Stimulated activated naive CD4-positive, alpha-beta T cell (primary cell): Measurements from ENCODE around the gene RPN2.
A peak's percentile ranks its signal among the peaks of the same experiment; 100 is the strongest.

ENCODE experiments used
- DNase-seq, 6 experiments: peaks; one replicate each; lab custom pipeline; 2025; lab: John Stamatoyannopoulos, UW

The RPN2 gene

GRCh38 chr20:37266940-37267666 lies 88.0 kb downstream of the RPN2 start:
- DNase-seq: no peak

DNA sequence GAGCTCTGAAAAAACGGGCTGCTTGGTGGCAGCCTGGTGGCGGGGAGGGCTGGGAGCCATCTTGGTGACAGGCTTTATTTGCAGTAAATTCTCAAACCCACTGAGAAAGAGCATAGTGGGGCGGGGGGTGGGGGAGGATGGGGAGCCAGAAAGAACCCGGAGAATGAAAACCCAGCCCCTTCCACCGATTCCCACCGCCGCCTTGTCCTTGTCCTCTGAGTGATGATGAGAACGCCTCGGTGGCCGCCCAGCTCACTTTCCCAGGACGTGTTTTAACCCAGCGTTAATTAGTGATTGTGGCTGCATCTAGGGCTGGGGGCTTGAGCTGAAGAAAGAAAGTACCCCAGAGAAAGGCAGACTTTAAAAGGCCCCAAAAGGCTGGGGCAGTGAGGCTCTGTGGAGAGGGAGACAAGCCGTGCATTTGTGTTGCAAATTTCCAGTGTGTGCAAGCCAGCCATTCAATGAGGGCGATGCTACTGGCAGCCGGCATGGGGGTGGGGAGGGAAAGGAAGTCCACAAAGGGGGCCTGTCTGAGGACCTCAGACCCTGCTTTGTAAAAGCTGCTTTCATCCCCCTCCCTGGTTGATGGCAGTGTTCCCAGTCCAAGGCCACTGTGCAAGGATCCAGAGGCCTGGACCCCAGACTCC lies 88.7 kb downstream of the RPN2 start:
- no peak for DNase-seq

- no peak for DNase-seq
These were observed 91.7 kb downstream of the RPN2 start for GRCh38 chr20:37270576-37271420.

DNA sequence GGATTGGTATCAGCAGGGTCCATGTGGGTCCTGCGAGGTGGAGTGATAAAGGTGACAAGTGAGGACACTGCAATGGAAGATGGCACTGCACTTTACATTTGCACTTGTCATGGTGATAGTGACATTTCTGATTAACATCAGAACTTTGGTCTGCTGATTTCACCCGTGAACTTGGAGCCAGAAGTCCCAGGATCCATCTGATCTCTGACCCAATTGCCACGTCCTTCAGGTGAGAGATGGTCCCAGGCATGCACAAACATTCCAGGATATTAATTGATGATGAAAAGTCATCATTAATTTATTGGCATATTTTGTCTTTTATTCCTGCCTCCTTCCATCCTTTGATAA lies 92.3 kb downstream of the RPN2 start:
- DNase-seq: no peak

DNA sequence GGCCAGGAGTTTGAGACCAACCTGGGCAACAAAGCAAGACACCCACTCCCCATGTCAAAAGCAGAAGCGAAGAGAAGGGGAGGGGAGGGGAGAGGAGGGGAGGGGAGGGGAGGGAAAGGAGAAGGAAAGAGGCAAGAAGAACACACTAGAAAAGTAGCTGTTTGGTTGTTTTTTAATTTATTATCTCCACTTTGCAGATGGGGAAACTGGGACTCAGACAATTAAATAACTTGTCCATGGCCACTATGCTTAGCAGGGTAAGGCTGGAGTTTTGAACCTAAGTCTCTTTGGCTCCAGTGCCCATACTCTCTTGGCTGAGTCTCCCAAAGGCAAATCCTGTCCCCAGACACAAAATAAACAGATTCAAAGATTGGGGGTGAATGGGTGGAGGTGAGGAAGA lies 94.9 kb downstream of the RPN2 start:
- no peak for DNase-seq

DNA sequence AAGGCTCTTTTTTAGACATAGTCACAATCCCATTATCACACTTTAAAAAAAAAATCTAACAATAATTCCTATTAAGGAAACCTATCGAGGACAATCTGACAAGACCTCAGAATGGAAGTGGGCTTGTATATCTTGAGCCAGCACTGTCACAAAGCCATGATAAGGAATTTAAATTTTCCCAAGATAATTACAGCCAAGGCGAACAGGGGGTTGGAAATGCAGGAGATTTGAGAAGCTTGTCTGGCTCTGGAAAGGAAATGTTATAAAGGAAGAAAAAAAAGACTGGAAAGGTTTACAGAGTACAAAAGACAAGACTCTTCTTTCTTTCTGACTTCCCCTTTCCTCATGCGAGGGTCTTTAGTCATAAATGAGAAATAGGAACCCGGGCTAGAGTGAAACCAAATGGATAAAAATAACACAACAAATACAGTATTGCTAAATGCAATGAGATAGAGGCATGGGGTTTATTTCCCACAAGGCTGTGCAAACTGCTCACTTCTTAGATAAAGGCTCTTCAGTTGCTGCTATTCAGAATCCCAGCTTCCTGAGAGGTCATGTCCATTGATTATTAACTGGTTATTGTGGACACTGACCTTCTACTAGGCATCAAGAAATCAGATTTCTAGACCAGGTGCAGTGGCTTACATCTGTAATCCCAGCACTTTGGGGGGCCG lies 95.9 kb downstream of the RPN2 start:
- no peak for DNase-seq

GRCh38 chr20:37276494-37277252 lies 97.5 kb downstream of the RPN2 start:
- DNase-seq: peak in 3 of 6 experiments; percentile 6 to 19 (median 16)

DNA sequence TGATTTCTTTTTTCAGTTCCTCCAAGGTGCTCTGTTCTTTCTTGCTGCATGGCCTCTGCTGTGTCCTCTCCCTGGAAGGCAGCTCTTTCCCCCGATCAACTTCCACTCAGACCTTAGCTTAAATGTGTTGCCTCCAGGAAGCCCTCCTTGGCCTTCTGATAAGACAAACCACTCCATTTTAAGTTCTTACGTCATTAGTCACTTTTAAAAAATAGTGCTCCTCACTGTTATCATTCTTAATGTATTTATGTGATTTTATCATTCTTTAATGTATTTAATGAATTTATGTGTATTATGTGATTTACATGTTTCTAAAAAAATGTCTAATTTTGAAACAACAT lies 98.1 kb downstream of the RPN2 start:
- DNase-seq: no peak

DNA sequence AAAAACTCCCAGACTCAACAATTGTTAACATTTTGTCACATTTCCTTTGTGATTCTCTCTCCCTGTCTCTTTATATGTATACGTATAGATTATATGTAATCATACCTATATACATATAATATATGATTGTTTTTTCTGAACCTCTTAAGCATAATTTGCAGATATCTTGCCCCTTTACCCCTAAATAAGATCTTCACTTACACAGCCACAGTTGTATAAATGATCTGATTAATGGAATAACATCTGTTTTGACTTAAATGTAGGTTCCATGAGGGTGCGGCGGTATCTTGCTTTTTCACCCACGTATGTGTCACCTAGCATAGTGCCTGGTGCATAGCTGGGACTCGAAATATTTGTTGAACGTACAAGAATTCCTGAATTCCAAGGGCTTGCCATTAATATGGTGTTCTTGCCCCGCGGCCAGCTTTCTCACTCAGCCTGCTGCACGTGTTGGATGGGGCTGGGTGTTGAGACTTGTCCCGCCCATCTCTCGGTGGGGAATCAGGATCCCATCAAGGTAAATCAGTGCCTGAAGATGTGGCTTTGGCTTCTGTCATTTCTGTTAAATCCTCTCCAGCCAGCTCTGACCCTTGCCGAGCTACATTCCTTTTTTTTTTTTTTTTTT lies 99.9 kb downstream of the RPN2 start:
- DNase-seq: no peak

- DNase-seq: no peak
These were observed 100.7 kb downstream of the RPN2 start for GRCh38 chr20:37279820-37280219.

DNA sequence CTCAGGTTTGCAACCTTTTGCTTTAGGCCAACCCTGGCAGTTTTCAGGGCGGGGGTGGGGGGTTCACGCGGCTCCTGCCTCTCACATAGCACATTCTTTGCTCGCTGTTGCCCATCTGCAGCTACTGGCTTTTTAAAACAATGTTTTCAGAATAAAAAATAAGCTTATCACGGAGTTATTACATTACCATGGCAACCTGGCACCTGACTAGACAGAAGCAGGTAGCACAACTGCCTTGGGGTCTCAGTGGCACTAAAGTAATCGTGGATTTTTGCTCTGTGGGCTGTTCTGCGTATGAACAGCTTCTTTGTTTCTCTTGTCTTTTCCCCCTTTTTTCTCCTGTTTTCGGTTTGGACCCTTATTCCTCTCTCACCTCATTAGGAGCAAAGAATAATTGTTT lies 101.3 kb downstream of the RPN2 start:
- no peak for DNase-seq

- DNase-seq: no peak
These were observed 103.4 kb downstream of the RPN2 start for GRCh38 chr20:37282556-37282955.

DNA sequence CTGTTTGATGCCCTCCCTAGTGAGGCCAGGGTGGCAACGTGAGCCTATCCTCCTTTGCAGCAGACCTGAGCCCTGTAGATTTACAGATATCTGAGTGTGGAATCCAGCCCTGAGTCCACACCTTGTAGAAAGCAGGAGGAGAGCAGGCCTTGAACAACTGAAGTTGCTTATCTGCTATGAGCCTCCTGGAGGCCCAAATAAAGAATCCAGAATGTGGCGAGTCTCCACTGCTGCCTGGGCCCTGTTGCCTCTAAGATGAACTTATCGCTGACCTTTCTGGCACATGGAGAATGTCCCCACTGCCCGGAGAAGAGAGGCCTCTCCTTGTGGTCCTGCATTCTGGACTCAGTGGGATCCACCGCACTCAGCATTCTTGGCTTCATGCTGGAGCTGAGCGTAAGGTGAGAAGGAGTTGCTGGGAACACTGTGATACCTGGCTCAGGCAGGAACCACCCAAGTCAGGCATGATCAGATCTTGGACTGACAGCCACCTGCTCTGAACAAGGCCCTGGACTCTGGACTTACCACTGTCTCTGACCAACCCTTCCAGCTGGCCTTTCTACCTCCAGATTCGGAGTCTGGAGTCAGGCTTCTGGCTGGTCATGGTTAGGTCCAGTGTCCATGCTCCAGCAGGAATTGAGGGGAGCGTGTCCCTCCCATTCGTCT lies 104.5 kb downstream of the RPN2 start:
- DNase-seq: no peak

DNA sequence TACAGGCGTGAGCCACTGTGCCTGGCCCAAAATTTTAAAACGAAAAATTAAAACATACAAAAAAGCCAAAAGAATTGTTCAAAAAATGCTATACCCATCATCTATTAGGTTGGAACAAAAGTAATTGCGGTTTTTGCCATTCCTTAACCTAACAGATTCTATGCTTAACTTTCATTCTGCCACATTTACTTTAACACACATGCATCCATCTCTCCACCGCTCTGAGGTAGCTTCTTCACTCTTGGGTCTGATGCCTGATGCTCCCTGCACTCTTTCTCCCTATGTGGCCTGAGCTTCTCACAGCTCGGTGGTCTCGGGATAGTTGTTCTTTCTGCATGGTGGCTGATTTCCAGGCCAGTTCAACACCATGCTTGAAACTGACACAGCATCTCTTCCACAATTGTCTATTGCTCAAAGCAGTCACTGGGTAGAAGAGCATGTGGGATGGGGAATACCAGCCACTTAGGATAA lies 105.6 kb downstream of the RPN2 start:
- no peak for DNase-seq

DNA sequence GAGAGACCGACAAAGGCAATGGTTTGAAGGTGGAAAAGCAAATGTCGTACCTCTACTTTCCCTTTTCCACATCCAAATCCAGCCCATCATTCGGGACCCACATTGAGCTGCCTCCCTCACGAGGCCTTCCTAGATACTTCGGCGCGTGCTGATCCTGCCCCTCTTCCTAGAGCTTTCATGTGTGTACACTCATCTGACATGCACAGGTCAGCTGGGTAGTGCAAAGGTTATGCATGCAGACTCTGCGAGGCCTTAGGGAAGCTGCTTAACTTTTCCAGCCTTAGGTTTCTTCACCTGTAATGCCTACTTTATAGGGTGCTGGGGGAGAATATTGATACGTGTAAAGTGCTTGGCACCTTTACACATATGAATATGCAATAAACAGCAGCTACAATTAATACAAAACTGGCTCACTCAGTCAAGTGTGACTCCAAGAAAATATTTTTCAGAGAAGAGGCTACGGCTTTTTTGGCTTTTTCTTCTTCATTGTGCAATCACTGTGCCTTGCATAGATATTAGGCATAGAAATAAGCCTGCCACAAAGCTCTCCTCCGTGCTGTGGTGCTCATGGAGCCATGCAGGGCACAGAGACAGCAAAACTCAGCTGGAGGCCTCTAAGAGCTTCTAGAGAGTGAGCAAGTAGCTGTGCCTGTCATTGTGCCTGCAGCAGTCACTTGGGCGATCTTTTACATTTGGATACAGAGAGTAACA lies 106.7 kb downstream of the RPN2 start:
- DNase-seq: no peak

DNA sequence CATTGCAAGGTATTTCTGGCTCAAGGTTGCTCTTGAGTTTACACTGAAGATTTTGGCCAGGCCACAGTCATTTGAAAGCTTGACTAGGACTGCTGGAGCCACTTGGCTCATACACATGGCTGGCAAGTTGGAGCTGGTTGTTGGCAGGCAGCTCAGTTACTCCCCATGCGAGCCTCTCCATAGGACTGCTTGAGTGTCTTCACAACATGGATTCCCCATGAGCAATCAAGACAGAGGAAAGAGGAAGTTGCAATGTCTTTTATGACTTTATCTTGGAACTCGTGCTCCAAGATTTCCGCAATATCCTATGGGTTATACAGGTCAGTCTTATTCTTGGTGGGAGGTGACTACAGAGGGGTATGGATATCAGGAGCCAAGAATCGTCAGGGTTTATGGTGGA lies 109.0 kb downstream of the RPN2 start:
- no peak for DNase-seq

GRCh38 chr20:37290158-37290810 lies 111.2 kb downstream of the RPN2 start:
- no peak for DNase-seq
